ENCODE data around the gene FLNB.

DNA sequence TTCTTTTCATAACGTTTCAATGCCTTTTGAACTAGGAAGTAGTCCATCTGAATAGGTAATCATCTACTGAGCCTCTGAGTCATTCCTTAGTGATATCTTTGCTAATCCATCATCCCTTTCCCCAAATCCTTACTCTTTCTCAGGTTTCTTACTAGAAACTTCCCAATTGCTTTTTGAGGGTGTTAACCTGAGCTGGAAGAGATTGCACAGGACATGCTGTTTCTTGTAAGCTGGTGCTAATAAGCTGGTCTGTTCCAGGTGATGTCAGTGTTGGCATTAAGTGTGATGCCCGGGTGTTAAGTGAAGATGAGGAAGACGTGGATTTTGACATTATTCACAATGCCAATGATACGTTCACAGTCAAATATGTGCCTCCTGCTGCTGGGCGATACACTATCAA is 101.5 kb downstream of the FLNB start:
- TF ChIP-seq POLR2A (IDR thresholded peaks at IDR 0.05) (no peak), CTCF (IDR thresholded peaks at IDR 0.05) (no peak), POLR2AphosphoS5 (IDR thresholded peaks at IDR 0.05) (no peak), EP300 (IDR thresholded peaks at IDR 0.05) (no peak)
